HL-60 (cell line): Measurements from ENCODE around the gene CSTF2T.

Experiments
- DNase-seq, 2 experiments: peaks; one replicate each; pipeline ENCODE4 v3.0.0-alpha.2; 2010 to 2020; ENCODE audit warnings: low read depth in 1 of 2, low spot score in 1 of 2
- H3K27ac ChIP-seq: fragments of 250-450 bp; sonication (Bioruptor Pico); replicated peaks from 2 replicates; pipeline ENCODE4 v1.5.1; 2020; ENCODE audit warnings: mild to moderate bottlenecking, moderate library complexity
- H3K27me3 ChIP-seq: fragments of 250-450 bp; sonication (Bioruptor Pico); 2 replicates; pipeline ENCODE4 v1.5.1; 2021; ENCODE audit warnings: mild to moderate bottlenecking, moderate library complexity; ENCODE audit not compliant: insufficient read depth, poor library complexity, severe bottlenecking
- H3K4me3 ChIP-seq: replicated peaks from 2 replicates; pipeline ENCODE4 v1.5.1; 2011; ENCODE audit warnings: mild to moderate bottlenecking, control low read depth, low read length; ENCODE audit not compliant: insufficient read depth
- GABPA ChIP-seq: IDR thresholded peaks from 2 replicates; pipeline ENCODE4 v1.6.1; 2012; ENCODE audit warnings: low read depth
- POLR2AphosphoS5 ChIP-seq: IDR thresholded peaks from 2 replicates; pipeline ENCODE4 v1.6.1; 2012; ENCODE audit warnings: low read depth
- SPI1 ChIP-seq: IDR thresholded peaks from 2 replicates; pipeline ENCODE4 v1.6.1; 2012; ENCODE audit warnings: low read depth, mild to moderate bottlenecking, borderline replicate concordance
- TF ChIP-seq, protein P1 (sequence below): IDR thresholded peaks from 2 replicates; pipeline ENCODE4 v1.6.1; 2012; ENCODE audit warnings: low read depth; ENCODE audit not compliant: insufficient replicate concordance
- TF ChIP-seq, protein P2 (sequence below): IDR thresholded peaks from one replicate; pipeline ENCODE4 v1.5.1; 2011; ENCODE audit warnings: low read length, control low read depth, inconsistent platforms; ENCODE audit not compliant: insufficient read depth

CSTF2T gene

DNA sequence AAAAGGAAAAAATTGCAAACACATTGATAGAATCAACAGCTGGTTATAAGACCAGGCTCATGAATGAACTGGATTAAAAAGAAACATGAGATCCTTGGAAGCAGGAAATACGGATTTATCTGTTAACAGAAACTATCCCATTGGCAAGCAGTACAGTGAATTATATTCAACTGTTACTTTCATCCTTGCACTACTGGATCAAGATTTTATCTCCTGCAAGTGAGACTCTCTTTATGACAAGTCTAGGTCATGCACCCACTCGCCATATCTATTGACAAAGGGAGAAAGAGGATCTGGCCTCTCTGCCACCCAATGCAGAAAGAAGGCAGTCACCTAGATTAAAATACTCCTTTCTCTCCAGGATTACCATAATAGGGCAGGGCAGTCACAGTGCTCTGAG, 41.4 kb downstream of the CSTF2T start:
- H3K27ac ChIP-seq, result no peak overlapping the region
- H3K4me3 ChIP-seq, result no peak overlapping the region
- no peak for DNase-seq
- no peaks in the 10 kb centered on the region for H3K27me3 ChIP-seq
- TF ChIP-seq, protein P1, sequence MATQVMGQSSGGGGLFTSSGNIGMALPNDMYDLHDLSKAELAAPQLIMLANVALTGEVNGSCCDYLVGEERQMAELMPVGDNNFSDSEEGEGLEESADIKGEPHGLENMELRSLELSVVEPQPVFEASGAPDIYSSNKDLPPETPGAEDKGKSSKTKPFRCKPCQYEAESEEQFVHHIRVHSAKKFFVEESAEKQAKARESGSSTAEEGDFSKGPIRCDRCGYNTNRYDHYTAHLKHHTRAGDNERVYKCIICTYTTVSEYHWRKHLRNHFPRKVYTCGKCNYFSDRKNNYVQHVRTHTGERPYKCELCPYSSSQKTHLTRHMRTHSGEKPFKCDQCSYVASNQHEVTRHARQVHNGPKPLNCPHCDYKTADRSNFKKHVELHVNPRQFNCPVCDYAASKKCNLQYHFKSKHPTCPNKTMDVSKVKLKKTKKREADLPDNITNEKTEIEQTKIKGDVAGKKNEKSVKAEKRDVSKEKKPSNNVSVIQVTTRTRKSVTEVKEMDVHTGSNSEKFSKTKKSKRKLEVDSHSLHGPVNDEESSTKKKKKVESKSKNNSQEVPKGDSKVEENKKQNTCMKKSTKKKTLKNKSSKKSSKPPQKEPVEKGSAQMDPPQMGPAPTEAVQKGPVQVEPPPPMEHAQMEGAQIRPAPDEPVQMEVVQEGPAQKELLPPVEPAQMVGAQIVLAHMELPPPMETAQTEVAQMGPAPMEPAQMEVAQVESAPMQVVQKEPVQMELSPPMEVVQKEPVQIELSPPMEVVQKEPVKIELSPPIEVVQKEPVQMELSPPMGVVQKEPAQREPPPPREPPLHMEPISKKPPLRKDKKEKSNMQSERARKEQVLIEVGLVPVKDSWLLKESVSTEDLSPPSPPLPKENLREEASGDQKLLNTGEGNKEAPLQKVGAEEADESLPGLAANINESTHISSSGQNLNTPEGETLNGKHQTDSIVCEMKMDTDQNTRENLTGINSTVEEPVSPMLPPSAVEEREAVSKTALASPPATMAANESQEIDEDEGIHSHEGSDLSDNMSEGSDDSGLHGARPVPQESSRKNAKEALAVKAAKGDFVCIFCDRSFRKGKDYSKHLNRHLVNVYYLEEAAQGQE, result no peak
- TF ChIP-seq, protein P2, sequence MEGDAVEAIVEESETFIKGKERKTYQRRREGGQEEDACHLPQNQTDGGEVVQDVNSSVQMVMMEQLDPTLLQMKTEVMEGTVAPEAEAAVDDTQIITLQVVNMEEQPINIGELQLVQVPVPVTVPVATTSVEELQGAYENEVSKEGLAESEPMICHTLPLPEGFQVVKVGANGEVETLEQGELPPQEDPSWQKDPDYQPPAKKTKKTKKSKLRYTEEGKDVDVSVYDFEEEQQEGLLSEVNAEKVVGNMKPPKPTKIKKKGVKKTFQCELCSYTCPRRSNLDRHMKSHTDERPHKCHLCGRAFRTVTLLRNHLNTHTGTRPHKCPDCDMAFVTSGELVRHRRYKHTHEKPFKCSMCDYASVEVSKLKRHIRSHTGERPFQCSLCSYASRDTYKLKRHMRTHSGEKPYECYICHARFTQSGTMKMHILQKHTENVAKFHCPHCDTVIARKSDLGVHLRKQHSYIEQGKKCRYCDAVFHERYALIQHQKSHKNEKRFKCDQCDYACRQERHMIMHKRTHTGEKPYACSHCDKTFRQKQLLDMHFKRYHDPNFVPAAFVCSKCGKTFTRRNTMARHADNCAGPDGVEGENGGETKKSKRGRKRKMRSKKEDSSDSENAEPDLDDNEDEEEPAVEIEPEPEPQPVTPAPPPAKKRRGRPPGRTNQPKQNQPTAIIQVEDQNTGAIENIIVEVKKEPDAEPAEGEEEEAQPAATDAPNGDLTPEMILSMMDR, result no peak
- TF ChIP-seq POLR2AphosphoS5 (no peak), SPI1 (no peak), GABPA (no peak)

DNA sequence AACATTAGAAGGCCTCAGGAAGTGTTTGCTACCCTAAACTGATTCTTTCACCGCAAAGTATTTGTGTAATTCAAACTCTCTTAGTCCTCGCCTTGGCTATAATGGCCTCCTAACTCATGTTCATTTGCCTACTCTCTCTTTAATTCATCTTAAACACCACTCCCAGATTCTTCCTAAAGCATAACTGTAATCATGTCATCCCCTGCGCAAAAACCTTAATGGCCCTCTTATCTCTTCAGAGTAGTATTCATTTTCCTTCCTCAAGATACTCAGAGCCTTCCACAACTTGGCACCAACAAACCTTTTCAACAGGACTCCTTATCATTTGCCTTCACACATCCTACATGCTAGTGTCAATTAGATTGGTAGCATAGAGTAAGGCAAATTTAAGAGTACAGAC, 42.9 kb downstream of the CSTF2T start:
- no peaks in the 10 kb centered on the region for H3K27me3 ChIP-seq
- DNase-seq, result no peak
- no peak overlapping the region for H3K27ac ChIP-seq
- TF ChIP-seq, protein P1, result no peak
- TF ChIP-seq, protein P2, result no peak
- TF ChIP-seq SPI1 (no peak), POLR2AphosphoS5 (no peak), GABPA (no peak)
- H3K4me3 ChIP-seq, result no peak overlapping the region

DNA sequence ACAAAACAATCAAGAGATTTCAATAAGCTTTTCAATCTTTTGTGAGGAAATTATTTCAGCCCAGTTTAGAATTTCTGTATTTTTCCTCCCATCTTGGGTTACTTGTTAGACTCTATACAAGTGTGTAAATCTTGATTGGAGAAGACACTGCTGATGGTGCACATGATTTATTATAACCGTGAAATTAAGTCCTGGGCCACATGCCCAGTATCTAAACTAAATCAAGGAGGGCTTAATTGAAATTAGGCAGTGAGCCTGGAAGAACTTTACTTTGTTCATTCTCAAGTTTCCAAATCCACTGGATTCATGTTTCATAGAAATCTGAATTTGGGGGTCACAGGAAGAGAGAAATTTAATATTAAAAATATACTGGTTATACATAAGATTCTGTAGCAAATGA, 44.5 kb downstream of the CSTF2T start:
- no peak overlapping the region for H3K4me3 ChIP-seq
- TF ChIP-seq, protein P2, result no peak
- TF ChIP-seq SPI1 (no peak), POLR2AphosphoS5 (no peak), GABPA (no peak)
- TF ChIP-seq, protein P1, result no peak
- no peak for DNase-seq
- no peak overlapping the region for H3K27ac ChIP-seq
- no peaks in the 10 kb centered on the region for H3K27me3 ChIP-seq
